AG04449 (cell line): Measurements from ENCODE around the gene GBGT1.

ENCODE experiments used
- CTCF ChIA-PET: fragments of 350-600 bp; formaldehyde crosslinking; extraction: SDS; loops from one replicate; lab custom pipeline; 2021; ENCODE audit warnings: antibody characterized with exemption; lab: Yijun Ruan, JAX
- POLR2A ChIA-PET: fragments of 400-600, 350-600 bp; formaldehyde crosslinking; extraction: SDS; loops from one replicate; lab custom pipeline; 2020; ENCODE audit warnings: antibody characterized with exemption, inconsistent platforms; lab: Yijun Ruan, JAX
- DNase-seq: peaks from one replicate; pipeline ENCODE4 v3.0.0-alpha.2; 2010; ENCODE audit warnings: low read depth, low spot score
- H3K4me3 ChIP-seq: 2 replicates; pipeline ENCODE4 v1.5.1; 2011; ENCODE audit warnings: low read depth, mild to moderate bottlenecking, control low read depth, low read length
- TF ChIP-seq, protein P1 (sequence below): IDR thresholded peaks from one replicate; pipeline ENCODE4 v1.5.1; 2011; ENCODE audit warnings: mild to moderate bottlenecking, moderate library complexity, low read length, control low read depth, inconsistent platforms; ENCODE audit not compliant: insufficient read depth; ENCODE audit errors: missing control alignments

Gene GBGT1

DNA sequence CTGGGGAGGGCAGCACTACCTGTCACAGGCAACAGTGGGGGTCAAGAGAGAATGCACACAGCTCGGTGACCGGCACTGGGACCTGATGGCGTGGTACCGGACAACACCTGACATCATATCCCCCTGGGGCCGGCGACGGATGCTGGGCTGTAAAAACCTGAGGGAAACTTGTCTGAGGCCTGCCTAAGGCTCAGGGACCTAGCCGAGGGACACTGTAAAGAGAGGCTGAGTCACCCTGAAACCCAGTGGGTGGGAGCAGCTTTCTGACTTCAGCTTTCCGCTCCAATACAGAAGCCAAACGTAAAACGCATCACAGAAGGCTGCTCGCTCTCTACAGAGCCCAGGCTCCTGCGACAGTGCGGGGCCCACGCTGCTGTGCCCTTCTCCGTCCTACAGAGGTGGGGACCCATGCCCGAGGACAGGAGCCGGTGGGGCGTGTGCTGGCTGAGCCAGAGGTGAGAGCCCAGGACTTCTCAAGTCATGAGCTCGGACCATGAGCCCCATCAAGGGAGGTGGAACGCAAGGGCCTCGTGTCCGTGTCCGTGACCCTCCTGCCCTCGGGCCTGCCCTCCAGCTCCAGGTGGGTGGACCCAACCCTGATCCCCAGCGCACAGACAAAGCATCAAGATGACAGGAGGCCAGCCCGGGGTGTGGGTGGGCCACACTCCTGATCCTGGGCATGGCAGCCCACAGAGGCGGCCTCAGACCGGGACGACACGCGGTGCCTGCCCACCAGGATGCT lies 47.9 kb downstream of the GBGT1 start:
- TF ChIP-seq, protein P1, sequence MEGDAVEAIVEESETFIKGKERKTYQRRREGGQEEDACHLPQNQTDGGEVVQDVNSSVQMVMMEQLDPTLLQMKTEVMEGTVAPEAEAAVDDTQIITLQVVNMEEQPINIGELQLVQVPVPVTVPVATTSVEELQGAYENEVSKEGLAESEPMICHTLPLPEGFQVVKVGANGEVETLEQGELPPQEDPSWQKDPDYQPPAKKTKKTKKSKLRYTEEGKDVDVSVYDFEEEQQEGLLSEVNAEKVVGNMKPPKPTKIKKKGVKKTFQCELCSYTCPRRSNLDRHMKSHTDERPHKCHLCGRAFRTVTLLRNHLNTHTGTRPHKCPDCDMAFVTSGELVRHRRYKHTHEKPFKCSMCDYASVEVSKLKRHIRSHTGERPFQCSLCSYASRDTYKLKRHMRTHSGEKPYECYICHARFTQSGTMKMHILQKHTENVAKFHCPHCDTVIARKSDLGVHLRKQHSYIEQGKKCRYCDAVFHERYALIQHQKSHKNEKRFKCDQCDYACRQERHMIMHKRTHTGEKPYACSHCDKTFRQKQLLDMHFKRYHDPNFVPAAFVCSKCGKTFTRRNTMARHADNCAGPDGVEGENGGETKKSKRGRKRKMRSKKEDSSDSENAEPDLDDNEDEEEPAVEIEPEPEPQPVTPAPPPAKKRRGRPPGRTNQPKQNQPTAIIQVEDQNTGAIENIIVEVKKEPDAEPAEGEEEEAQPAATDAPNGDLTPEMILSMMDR, result no peak
- POLR2A ChIA-PET, result no interaction called here
- DNase-seq, result no peak
- CTCF ChIA-PET, result interaction anchor here (0.6 to 30.1 kb wide), 5 partner anchors 11 to 65 kb away, joined by 3 to 739 read pairs (median 4); no protein-coding TSS in a partner anchor
- H3K4me3 ChIP-seq, result no peak overlapping the region

- CTCF ChIA-PET, result interaction anchor here (0.6 to 30.1 kb wide), 4 partner anchors 10 to 34 kb away, joined by 3 to 739 read pairs (median 71); no protein-coding TSS in a partner anchor
- no peak for DNase-seq
- H3K4me3 ChIP-seq, result no peak overlapping the region
- TF ChIP-seq, protein P1, result no peak
- POLR2A ChIA-PET, result interaction anchor here (0.7 kb wide), 1 partner anchor 29 kb away, joined by 3 read pairs; no protein-coding TSS in a partner anchor
Observed at GRCh38 chr9:133114886-133115603, 48.7 kb downstream of the GBGT1 start.

DNA sequence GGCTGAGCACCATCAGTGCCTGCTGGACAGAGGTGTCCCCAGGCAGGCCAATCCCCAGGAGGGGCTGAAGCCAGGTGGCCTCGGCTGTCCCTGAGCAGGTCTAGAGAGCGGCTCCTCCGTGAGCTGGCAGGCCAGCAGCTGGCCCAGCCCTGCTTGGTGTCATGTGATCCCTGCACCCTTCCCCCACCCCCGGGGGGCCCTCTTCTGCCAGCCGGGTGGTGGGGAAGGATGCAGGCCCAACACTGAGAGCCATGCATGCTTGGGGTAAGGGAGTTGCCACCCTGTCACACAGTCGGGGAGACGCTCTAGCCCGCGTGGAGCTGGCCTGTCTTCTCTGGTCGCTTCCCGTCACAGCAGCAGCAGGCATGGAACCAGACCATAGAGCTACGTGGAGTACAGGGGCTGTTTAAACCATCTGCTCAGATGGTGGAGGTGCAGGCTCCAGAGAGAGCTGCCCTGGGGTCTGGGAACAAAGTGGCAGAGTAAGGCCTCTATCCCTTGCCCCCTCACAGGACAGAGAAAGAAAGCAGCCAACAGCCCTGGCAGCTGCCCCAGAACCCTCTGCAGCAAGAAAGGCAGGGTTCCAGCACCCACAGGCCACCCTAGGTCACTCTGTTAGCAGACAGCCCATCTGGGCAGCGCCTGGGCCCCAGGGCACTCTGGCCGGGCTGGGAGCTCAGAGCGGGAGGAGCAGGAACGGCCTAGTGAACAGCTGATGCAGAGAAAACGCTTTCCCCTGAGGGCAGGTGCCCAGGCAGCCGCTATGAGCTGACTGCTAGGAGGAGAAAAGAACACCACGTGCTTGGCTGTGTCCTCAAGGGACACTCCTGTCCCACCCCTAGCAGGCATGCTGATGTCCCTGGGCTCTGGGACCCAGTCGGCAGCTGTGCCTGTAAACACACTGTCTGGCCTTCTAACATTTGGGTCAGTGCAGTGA lies 49.5 kb downstream of the GBGT1 start:
- no peak overlapping the region for H3K4me3 ChIP-seq
- ChIA-PET POLR2A (interaction anchor here (0.7 kb wide), 1 partner anchor 30 kb away, joined by 3 read pairs; no protein-coding TSS in a partner anchor), CTCF (interaction anchor here (0.6 to 30.1 kb wide), 5 partner anchors 9 to 82 kb away, joined by 3 to 739 read pairs (median 3); no protein-coding TSS in a partner anchor)
- no peak for DNase-seq
- TF ChIP-seq, protein P1, result no peak

DNA sequence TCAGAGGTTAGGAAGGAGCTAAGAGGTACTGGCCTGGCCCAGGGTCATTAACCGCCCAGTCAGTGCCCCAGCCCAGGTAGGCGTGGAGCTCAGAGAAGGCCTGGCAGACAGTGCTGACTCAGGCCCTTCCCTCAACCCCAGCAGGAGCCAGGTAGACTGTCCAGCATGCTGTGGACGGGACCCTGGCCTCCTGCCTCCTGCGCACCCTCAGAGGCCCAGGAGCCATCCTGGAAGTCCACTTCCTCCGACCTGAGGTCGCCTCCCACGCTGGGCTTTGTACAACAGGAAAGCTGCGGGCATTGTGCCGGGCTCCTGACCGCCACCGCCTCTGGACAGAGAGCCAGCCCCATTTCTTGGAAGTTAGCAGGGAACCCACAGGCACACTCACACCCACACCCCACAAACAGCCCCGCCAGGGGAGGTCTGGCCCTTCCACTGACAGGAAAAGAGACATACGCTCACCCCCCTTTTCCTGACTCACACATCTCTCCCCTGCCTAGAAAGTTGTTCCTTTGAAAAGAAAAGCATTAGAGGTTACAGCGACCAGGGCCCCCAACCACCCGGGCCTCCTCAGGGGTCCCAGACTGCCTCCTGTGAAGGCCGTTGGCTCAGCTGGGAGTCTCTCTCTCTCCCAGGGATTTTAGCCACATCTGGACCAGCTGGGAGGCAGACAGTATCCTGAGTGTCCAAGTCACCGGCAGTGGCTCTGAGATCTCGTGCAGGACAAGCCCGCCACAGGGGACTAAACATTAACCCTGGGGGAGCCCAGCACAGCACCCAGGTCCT lies 50.4 kb downstream of the GBGT1 start:
- no peak for DNase-seq
- H3K4me3 ChIP-seq, result no peak overlapping the region
- ChIA-PET POLR2A (no interaction called here), CTCF (interaction anchor here (1.2 to 30.1 kb wide), 5 partner anchors 8 to 36 kb away, joined by 3 to 739 read pairs (median 4); no protein-coding TSS in a partner anchor)
- TF ChIP-seq, protein P1, result no peak

GRCh38 chr9:133112663-133113026 lies 51.1 kb downstream of the GBGT1 start:
- H3K4me3 ChIP-seq, result no peak overlapping the region
- ChIA-PET CTCF (interaction anchor here (1.3 to 30.1 kb wide), 4 partner anchors 7 to 37 kb away, joined by 3 to 739 read pairs (median 72); no protein-coding TSS in a partner anchor), POLR2A (no interaction called here)
- TF ChIP-seq, protein P1, result no peak
- no peak for DNase-seq
